ENCODE measurements around the gene UBE2E2. TPM values are rescaled to one million over a fixed set of nuclear protein-coding genes. Genes with fewer than 3 reads are reported as not detected.

Gene UBE2E2
- total and polyA plus RNA-seq, 2 experiments from 2014 or later, result 140 to 246 TPM

DNA sequence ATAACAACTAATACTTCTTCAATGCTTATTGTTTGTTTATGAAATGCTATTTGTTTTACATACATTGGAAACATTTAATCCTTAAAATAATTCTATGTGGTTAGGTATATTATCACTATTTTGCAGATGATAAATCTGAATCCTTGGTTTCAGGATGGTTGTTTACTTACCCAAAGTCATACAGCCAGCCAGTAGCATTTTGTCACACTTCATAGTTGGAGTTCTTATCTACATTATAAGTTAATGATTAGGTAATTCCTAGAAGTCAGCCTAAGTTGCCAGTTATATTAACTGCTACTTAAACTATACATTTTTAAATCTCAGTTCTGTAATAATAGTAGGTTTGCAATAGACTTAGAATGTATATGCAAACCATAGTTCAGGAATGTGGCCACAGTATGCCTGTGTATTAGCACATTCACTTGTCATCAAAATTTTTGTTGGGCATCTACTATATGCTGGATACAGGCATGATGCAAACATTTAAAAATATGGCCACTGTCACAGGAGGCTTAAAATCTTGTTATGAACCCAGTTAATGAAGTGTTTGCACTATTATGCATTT lies 187.9 kb downstream of the UBE2E2 start:
- H3K36me3 ChIP-seq, result no peaks in the 10 kb centered on the region
- no peaks in the 10 kb centered on the region for H3K9me3 ChIP-seq (ENCODE audit: low read depth)
- no peak overlapping the region for H3K27ac ChIP-seq
- H3K4me3 ChIP-seq, result no peak overlapping the region
- peaks cover 34% of the 10 kb centered on the region for H3K4me1 ChIP-seq (ENCODE audit: low read depth)
- TF ChIP-seq, protein P1, sequence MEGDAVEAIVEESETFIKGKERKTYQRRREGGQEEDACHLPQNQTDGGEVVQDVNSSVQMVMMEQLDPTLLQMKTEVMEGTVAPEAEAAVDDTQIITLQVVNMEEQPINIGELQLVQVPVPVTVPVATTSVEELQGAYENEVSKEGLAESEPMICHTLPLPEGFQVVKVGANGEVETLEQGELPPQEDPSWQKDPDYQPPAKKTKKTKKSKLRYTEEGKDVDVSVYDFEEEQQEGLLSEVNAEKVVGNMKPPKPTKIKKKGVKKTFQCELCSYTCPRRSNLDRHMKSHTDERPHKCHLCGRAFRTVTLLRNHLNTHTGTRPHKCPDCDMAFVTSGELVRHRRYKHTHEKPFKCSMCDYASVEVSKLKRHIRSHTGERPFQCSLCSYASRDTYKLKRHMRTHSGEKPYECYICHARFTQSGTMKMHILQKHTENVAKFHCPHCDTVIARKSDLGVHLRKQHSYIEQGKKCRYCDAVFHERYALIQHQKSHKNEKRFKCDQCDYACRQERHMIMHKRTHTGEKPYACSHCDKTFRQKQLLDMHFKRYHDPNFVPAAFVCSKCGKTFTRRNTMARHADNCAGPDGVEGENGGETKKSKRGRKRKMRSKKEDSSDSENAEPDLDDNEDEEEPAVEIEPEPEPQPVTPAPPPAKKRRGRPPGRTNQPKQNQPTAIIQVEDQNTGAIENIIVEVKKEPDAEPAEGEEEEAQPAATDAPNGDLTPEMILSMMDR (IDR thresholded peaks at IDR 0.05; ENCODE audit: low read depth, low read length), result no peak
- DNase-seq (ENCODE audit: low read depth in 1 of 2, low spot score in 1 of 2), result no peak
- H3K27me3 ChIP-seq, result no peaks in the 10 kb centered on the region

DNA sequence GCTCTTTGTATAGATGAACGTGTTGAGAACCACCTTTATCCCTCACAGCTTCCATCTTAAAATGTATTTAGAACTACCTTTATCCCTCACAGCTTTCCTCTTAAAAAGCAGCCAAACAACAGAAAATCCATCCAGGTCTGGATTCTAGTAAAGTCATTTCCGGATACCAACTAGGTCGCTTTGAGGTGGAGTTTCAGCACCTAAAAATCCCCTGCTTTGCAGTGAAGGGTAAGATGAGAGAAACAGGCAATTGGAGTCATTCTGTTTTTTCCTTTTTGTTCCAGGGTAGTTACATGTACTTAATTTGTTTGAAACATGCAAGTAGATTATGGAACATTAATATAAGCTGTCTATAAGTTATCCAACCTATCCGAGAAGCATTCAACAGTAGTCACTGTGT lies 192.0 kb downstream of the UBE2E2 start:
- DNase-seq (ENCODE audit: low read depth in 1 of 2, low spot score in 1 of 2), result no peak
- TF ChIP-seq, protein P1 (IDR thresholded peaks at IDR 0.05; ENCODE audit: low read depth, low read length), result no peak
- H3K4me1 ChIP-seq (ENCODE audit: low read depth), result peaks cover 9% of the 10 kb centered on the region
- H3K27ac ChIP-seq, result no peak overlapping the region
- H3K36me3 ChIP-seq, result no peaks in the 10 kb centered on the region
- H3K27me3 ChIP-seq, result no peaks in the 10 kb centered on the region
- no peaks in the 10 kb centered on the region for H3K9me3 ChIP-seq (ENCODE audit: low read depth)
- H3K4me3 ChIP-seq, result no peak overlapping the region

DNA sequence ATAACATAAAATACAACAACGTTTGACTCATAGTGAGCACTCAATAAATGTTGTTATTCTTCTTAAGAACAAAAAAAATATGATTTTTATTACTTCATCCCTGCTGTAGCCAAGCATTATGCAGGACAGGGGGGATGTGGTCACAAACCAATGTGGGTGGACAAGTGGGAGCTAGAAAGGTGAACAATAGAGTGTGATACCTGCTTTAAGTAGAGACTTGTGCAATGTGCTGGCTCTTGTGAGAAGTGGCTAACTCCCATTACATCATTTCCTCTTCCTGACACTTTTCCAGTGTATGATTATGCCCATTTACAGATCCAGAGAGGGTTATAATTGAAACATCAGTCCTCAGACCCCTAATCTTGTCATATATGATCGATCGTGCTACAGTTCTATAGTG lies 193.6 kb downstream of the UBE2E2 start:
- Histone ChIP-seq H3K36me3 (no peaks in the 10 kb centered on the region), H3K9me3 (ENCODE audit: low read depth) (no peaks in the 10 kb centered on the region), H3K4me3 (no peak overlapping the region), H3K27me3 (no peaks in the 10 kb centered on the region), H3K4me1 (ENCODE audit: low read depth) (peaks cover 9% of the 10 kb centered on the region), H3K27ac (no peak overlapping the region)
- TF ChIP-seq, protein P1 (IDR thresholded peaks at IDR 0.05; ENCODE audit: low read depth, low read length), result no peak
- peak in 1 of 2 donors; percentile 12 for DNase-seq (ENCODE audit: low read depth in 1 of 2, low spot score in 1 of 2)

DNA sequence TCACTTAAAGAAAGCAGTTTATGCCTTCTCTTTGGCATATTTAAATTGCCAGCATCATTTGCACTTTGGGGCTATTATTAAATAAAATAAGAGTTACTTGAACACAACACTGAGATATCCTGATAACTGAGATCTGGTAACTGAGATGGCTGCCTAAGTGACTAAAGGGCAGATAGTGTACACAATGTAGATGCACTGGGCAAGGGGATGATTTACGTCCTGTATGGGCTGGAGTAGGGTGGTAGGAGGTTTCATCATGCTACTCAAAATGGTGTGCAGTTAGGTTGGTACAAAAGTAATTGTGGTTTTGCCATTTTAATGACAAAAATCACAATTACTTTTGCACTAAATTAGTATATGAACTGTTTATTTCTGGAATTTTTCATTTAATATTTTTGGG lies 196.1 kb downstream of the UBE2E2 start:
- Histone ChIP-seq H3K36me3 (no peaks in the 10 kb centered on the region), H3K4me1 (ENCODE audit: low read depth) (peaks cover 4% of the 10 kb centered on the region), H3K27ac (no peak overlapping the region), H3K27me3 (no peaks in the 10 kb centered on the region), H3K4me3 (no peak overlapping the region), H3K9me3 (ENCODE audit: low read depth) (no peaks in the 10 kb centered on the region)
- DNase-seq (ENCODE audit: low read depth in 1 of 2, low spot score in 1 of 2), result no peak
- TF ChIP-seq, protein P1 (IDR thresholded peaks at IDR 0.05; ENCODE audit: low read depth, low read length), result no peak

DNA sequence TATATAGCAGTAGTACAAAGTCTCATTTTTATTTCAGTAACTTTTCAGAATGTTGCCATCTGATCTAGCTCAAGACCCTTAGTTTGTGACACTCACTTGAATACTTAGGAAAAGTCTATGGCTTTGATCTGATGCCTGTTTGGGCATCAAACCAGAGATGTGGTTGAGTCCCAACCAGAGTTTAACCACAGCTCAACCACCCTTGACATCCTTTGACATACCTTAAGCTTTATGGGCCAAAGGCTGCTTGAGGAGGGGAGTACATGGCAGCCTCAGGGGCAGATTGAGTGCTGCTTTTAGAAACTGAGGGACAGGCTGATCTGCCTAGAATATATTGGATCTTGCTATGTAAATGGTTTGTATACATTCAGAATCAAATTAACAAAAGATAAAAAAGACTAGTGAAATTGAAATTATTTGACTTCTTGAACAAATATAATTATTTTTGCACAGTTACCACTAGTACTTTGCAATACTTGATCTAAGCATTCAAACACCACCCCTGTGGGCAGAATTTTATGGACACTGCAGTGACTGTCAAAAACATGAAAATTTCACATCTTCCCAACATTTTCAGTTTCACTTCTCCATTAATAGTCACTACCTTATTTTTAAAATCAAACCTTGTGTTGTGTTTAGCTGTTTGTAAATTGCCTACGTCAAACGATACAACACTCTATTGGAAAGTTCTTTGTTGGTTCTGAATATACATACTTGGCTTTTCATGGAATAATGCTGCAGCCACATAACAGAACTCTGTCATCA lies 199.8 kb downstream of the UBE2E2 start:
- H3K9me3 ChIP-seq (ENCODE audit: low read depth), result no peaks in the 10 kb centered on the region
- H3K27me3 ChIP-seq, result no peaks in the 10 kb centered on the region
- TF ChIP-seq, protein P1 (IDR thresholded peaks at IDR 0.05; ENCODE audit: low read depth, low read length), result no peak
- H3K27ac ChIP-seq, result no peak overlapping the region
- peaks cover 23% of the 10 kb centered on the region for H3K4me1 ChIP-seq (ENCODE audit: low read depth)
- no peak for DNase-seq (ENCODE audit: low read depth in 1 of 2, low spot score in 1 of 2)
- no peak overlapping the region for H3K4me3 ChIP-seq
- H3K36me3 ChIP-seq, result no peaks in the 10 kb centered on the region
